HFFc6 (cell line): ENCODE measurements around the gene SAC3D1. TPM values are rescaled to one million over a fixed set of nuclear protein-coding genes. Genes with fewer than 3 reads are reported as not detected.
"Not testable (repeated sequence)": the region's sequence is repeated elsewhere in the genome, so short reads cannot be mapped to it uniquely, and the experiment has no call there.

Experiments
- DNase-seq: peaks from one replicate; pipeline ENCODE4 v3.0.0-alpha.2; 2018
- H3K27ac Mint-ChIP-seq: 2 replicates; pipeline ENCODE4 v1.8.0; 2020; ENCODE audit warnings: mild to moderate bottlenecking, mixed read lengths
- H3K27me3 Mint-ChIP-seq: 2 replicates; pipeline ENCODE4 v1.8.0; 2021; ENCODE audit warnings: mild to moderate bottlenecking, moderate library complexity, mixed read lengths; ENCODE audit not compliant: insufficient read depth
- H3K36me3 Mint-ChIP-seq: 2 replicates; pipeline ENCODE4 v1.8.0; 2021; ENCODE audit warnings: low read depth, mixed read lengths
- H3K4me1 Mint-ChIP-seq: 2 replicates; pipeline ENCODE4 v1.8.0; 2020; ENCODE audit warnings: low read depth, mixed read lengths
- H3K4me3 Mint-ChIP-seq: 2 replicates; pipeline ENCODE4 v1.8.0; 2020; ENCODE audit warnings: mild to moderate bottlenecking, moderate library complexity, mixed read lengths
- H3K9me3 Mint-ChIP-seq: 2 replicates; pipeline ENCODE4 v1.8.0; 2020; ENCODE audit warnings: mild to moderate bottlenecking, mixed read lengths
- total RNA-seq, 6 experiments: library from RNA; stranded (reverse); fragmentation: NEBNext Ultra II Directional; extraction: Animal tissue kit (Norgen Biotek cat#: 25700); gene quantifications; 2 replicates in 1 of 6; 3 replicates in 5 of 6; pipeline ENCODE4 v1.2.3, GENCODE V29; 2021
- TF ChIP-seq, protein P1 (sequence below): fragments of 200-600 bp; sonication (generic); IDR thresholded peaks from 2 replicates; pipeline ENCODE4 v1.5.0; 2021; ENCODE audit warnings: antibody characterized with exemption, mild to moderate bottlenecking

SAC3D1 gene
- total RNA-seq, 6 experiments from 2014 or later = 15.3 to 21.5 (median 18.0) TPM

DNA sequence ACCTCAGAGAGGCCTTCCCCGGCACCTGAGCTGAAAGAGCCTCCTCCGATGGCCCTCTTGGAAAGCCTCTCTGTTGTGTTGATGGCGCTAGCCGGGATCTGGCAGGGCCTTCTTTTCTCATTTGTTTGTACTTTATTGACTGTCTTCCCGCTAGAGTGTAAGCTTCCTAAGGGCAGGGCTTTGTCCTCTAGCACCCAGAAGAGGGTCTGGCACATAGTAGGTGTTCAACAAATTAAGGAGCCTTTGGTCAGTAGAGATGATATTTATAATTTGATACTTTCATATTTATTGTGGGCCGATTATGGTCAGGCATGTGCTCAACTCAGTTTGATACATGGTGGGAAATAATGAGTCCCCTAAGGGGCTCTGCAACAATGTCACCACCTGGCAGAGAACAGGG is 23.1 kb upstream of the SAC3D1 start:
- TF ChIP-seq, protein P1, sequence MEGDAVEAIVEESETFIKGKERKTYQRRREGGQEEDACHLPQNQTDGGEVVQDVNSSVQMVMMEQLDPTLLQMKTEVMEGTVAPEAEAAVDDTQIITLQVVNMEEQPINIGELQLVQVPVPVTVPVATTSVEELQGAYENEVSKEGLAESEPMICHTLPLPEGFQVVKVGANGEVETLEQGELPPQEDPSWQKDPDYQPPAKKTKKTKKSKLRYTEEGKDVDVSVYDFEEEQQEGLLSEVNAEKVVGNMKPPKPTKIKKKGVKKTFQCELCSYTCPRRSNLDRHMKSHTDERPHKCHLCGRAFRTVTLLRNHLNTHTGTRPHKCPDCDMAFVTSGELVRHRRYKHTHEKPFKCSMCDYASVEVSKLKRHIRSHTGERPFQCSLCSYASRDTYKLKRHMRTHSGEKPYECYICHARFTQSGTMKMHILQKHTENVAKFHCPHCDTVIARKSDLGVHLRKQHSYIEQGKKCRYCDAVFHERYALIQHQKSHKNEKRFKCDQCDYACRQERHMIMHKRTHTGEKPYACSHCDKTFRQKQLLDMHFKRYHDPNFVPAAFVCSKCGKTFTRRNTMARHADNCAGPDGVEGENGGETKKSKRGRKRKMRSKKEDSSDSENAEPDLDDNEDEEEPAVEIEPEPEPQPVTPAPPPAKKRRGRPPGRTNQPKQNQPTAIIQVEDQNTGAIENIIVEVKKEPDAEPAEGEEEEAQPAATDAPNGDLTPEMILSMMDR = no peak
- Mint-ChIP-seq H3K4me3 (no peak overlapping the region), H3K36me3 (peaks cover 10% of the 10 kb centered on the region), H3K9me3 (no peaks in the 10 kb centered on the region), H3K4me1 (peaks cover 15% of the 10 kb centered on the region), H3K27me3 (peaks cover 6% of the 10 kb centered on the region), H3K27ac (no peak overlapping the region)
- DNase-seq = no peak

- Mint-ChIP-seq H3K4me3 (no peak overlapping the region), H3K4me1 (peaks cover 9% of the 10 kb centered on the region), H3K9me3 (no peaks in the 10 kb centered on the region), H3K36me3 (peaks cover 10% of the 10 kb centered on the region), H3K27me3 (peaks cover 6% of the 10 kb centered on the region), H3K27ac (no peak overlapping the region)
- TF ChIP-seq, protein P1 = no peak
- no peak for DNase-seq
These were observed 21.2 kb upstream of the SAC3D1 start for GRCh38 chr11:65019824-65020223.

DNA sequence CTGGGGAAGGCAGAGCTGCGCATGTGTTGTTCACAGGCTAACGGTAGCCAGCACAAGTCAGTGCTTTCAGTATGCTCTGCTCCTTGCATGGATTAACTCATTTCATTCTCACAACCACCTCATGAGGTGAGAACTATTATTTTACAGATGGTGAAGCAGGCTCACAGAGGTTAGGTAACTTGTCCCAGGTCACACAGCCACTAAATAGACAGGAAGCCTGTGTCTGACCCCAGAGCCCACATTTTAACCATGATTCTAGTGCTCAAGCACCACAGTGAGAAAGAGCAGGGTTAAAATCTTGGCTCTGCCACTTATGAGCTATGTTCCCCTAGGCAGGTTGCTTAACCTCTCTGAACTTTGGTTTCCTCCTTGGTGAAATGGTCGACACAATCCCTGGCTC is 20.0 kb upstream of the SAC3D1 start:
- peaks cover 10% of the 10 kb centered on the region for H3K36me3 Mint-ChIP-seq
- H3K4me1 Mint-ChIP-seq = peaks cover 9% of the 10 kb centered on the region
- DNase-seq = no peak
- H3K27ac Mint-ChIP-seq = no peak overlapping the region
- no peaks in the 10 kb centered on the region for H3K9me3 Mint-ChIP-seq
- no peak overlapping the region for H3K4me3 Mint-ChIP-seq
- peaks cover 4% of the 10 kb centered on the region for H3K27me3 Mint-ChIP-seq
- TF ChIP-seq, protein P1 = no peak

DNA sequence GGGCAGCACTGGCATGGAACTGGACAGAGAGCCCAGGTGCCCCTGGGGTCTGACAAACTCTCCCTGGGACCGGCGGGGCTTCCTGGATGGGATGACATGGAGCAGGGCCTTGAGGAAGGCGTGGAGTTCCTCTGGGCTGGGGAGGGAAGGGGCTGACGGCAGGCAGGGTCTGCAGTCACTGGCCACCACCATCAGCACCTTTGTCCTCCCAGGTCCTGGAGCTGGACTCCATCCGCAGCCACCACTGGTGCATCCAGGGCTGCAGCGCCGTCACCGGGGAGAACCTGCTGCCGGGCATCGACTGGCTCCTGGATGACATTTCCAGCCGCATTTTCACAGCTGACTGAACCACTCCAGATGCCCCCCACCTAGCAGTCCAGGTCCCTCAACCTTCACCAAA is 19.5 kb upstream of the SAC3D1 start:
- no peak for DNase-seq
- Mint-ChIP-seq H3K27me3 (peaks cover 2% of the 10 kb centered on the region), H3K9me3 (no peaks in the 10 kb centered on the region), H3K27ac (no peak overlapping the region), H3K4me3 (no peak overlapping the region), H3K4me1 (peaks cover 5% of the 10 kb centered on the region), H3K36me3 (peaks cover 6% of the 10 kb centered on the region)
- TF ChIP-seq, protein P1 = no peak

- H3K4me3 Mint-ChIP-seq, H3K36me3 Mint-ChIP-seq, H3K27ac Mint-ChIP-seq: not testable (repeated sequence)
These were observed 17.5 kb upstream of the SAC3D1 start for GRCh38 chr11:65023502-65023901.

GRCh38 chr11:65026810-65027209 is 14.2 kb upstream of the SAC3D1 start:
- Mint-ChIP-seq H3K4me1 (peaks cover 18% of the 10 kb centered on the region), H3K9me3 (no peaks in the 10 kb centered on the region), H3K36me3 (no peaks in the 10 kb centered on the region), H3K27me3 (no peaks in the 10 kb centered on the region), H3K4me3 (peak overlapping the region; percentile 86), H3K27ac (peak overlapping the region; percentile 79)
- TF ChIP-seq, protein P1 = no peak
- DNase-seq = peak; percentile 40

More at GRCh38 chr11:65023502-65023901, 17.5 kb upstream of the SAC3D1 start:
- DNase-seq, H3K9me3 Mint-ChIP-seq, H3K27me3 Mint-ChIP-seq: not testable (repeated sequence)
- peaks cover 15% of the 10 kb centered on the region for H3K4me1 Mint-ChIP-seq
